KOPT-K1 (cell line): ENCODE results near the gene CYTH2.
"Not testable (repeated sequence)": the region's sequence is repeated elsewhere in the genome, so short reads cannot be mapped to it uniquely, and the experiment has no call there.

Experiments used
- H3K27ac ChIP-seq: fragments of 200-600 bp; sonication (generic); 2 replicates; pipeline ENCODE4 v1.5.1; 2016; ENCODE audit warnings: antibody characterized with exemption, mild to moderate bottlenecking, low read depth, low read length; ENCODE audit not compliant: poor library complexity, severe bottlenecking
- H3K36me3 ChIP-seq: fragments of 200-600 bp; sonication (generic); 2 replicates; pipeline ENCODE4 v1.5.1; 2017; ENCODE audit warnings: antibody characterized with exemption, mild to moderate bottlenecking, low read length, moderate library complexity; ENCODE audit not compliant: insufficient read depth
- H3K9me3 ChIP-seq: fragments of 200-600 bp; sonication (generic); 2 replicates; pipeline ENCODE4 v1.5.1; 2017; ENCODE audit warnings: antibody characterized with exemption, low read length, mild to moderate bottlenecking; ENCODE audit not compliant: insufficient read depth, poor library complexity, severe bottlenecking

Gene CYTH2

DNA sequence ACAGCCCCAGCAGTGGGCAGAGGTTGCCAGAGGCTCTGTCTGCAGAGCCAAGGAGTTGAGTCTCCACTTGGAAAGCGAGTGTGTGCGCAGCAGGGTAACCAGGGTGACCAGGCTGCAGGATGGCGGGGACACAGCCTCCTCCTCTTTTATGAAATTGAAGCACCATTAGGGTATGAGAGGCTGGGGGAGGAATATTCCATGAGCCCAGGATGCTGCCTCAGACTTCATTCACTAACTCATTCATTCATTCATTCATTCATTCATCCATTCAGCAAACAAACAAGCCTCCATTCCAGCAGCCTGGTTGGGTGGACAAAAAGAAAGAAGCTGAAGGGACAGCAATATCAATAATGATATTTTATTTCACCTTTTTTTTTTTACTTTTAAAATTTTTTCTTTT is 49.0 kb downstream of the CYTH2 start:
- Histone ChIP-seq H3K36me3 (no peaks in the 10 kb centered on the region), H3K9me3 (no peaks in the 10 kb centered on the region), H3K27ac (no peak overlapping the region)

DNA sequence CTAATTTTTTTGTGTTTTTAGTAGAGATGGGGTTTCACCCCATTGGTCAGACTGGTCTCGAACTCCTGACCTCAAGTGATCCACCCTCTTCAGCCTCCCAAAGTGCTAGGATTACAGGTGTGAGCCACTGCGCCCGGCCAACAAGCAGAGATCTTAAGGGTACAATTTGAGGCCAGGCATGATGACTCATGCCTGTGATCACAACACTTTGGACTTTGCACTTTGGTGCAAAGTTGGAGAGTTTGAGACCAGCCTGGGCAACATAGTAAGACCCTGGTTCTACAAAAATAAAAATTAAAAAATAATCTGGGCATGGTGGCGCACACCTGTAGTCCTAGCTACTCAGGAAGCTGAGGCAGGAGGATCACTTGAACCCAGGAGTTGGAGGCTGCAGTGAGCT is 50.3 kb downstream of the CYTH2 start:
- H3K36me3 ChIP-seq, H3K27ac ChIP-seq: not testable (repeated sequence)

DNA sequence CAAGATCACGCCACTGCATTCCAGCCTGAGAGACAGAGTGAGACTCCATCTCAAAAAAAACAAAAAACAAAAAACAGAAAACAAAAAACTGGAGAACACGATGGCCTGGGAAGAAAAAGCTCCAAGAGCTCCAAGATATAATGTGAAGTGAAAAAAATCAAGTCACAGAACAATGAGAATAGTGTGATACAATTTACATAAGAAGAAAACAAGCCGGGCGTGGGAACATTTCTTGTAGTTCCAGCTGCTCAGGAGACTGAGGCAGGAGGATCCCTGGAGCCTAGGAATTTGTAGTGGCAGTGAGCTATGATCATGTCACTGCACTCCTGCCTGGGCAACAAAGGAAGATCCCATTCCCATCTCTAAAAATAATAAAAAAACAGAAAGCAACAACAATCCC is 51.0 kb downstream of the CYTH2 start:
- H3K36me3 ChIP-seq, result no peaks in the 10 kb centered on the region
- peaks cover 5% of the 10 kb centered on the region for H3K9me3 ChIP-seq
- H3K27ac ChIP-seq, result no peak overlapping the region

More for the DNA sequence above, 50.3 kb downstream of the CYTH2 start:
- H3K9me3 ChIP-seq, result not testable (repeated sequence)

DNA sequence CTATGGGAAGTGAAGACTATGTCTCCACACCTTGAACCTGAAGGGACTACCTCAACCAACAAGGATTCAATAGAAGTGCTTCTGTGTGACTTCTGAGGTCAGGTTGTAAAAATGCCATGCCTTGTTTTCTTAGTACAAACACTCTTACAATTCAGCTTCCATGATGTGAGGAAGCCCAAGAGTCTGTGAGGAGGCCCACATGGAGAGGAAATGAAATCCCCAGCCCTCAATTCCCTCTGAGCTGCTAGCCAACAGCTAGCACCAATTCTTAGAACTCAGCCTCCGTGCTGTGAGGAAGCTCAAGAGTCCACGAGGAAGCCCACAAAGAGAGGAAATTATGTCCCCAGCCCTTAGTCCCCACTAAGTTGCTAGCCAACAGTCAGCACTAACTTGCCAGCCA is 55.1 kb downstream of the CYTH2 start:
- H3K9me3 ChIP-seq, result peaks cover 29% of the 10 kb centered on the region
- H3K36me3 ChIP-seq, result no peaks in the 10 kb centered on the region
- H3K27ac ChIP-seq, result no peak overlapping the region

DNA sequence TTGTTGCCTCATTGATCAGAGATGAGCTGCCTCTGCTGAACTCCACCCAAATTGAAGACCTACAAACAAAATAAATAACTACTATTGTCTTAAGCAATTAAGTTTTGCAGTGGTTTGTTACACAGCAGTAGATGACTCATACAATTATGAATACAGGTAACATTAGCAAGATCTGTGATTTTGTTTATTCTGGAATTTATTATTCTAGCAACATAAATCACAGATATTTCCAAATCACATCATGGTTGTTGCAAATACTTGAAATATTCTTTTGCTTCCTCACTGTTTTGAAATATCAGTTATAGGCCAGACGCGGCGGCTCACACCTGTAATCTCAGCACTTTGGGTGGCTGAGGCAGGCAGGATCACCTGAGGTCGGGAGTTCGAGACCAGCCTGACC is 55.6 kb downstream of the CYTH2 start:
- H3K27ac ChIP-seq, result no peak overlapping the region
- H3K36me3 ChIP-seq, result no peaks in the 10 kb centered on the region
- peaks cover 33% of the 10 kb centered on the region for H3K9me3 ChIP-seq

DNA sequence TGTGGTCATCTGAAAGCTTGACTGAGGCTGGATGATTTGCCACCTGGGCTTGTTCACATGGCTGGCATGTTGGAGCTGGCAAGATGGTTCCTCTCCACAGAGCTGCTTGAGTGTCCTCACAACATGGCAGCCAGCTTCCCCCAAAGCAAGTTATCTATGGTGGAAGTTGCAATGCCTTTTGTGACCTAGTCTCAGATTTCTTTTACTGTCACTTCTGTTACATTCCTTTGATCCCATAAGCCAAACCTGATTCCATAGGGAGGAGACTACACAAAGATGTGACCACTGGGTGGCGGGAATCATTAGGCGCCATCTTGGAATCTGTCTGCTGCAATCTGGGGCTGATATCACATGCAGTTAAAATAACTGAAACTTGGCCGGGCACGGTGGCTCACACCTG is 60.0 kb downstream of the CYTH2 start:
- H3K9me3 ChIP-seq, result peaks cover 32% of the 10 kb centered on the region
- no peaks in the 10 kb centered on the region for H3K36me3 ChIP-seq
- no peak overlapping the region for H3K27ac ChIP-seq

DNA sequence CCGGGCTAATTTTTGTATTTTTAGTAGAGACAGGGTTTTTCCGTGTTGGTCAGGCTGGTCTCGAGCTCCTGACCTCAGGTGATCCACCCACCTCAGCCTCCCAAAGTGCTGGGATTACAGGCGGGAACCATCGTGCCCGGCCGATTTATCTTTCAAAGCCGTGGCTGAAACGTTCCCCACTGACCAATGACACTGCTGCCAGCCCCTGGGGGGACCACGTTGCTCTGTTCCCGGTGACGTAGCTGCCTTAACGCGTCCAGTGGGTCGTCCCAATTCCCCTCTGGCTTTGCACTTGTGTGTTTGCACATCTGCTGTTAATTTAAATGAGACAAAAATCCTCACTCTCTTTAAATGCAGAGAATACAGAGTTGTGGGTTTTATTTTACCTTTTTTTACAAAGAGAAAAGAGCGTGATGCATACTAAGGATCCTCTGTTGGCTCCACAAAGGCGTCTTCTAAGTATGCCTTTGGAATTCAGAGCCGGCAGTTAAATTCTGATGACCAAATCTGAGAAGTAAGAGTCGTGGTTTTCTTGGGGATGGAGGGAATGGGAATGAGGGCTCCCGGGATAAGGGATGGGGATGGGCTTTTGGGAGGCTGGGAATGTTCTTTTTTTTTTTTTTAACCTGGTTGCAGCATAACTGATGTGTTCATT is 61.0 kb downstream of the CYTH2 start:
- H3K36me3 ChIP-seq, result no peaks in the 10 kb centered on the region
- no peak overlapping the region for H3K27ac ChIP-seq
- H3K9me3 ChIP-seq, result peaks cover 29% of the 10 kb centered on the region

DNA sequence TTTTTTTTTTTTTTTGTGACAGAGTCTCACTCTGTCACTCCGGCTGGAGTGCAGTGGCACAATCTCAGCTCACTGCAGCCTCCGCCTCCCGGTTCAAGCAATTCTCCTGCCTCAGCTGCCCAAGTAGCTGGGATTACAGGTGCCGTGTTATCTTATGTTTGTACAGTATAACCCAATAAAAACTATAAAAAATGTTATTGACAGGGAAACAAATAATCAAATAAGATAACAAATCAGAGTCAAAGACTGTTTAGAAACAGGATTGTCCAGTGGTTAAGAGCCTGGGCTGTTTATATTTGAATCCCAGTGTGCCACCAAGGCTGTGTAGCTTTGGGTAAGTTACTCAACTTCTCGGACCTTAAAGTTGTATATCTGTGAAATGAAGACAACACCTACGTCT is 61.6 kb downstream of the CYTH2 start:
- Histone ChIP-seq H3K9me3 (peaks cover 29% of the 10 kb centered on the region), H3K36me3 (no peaks in the 10 kb centered on the region), H3K27ac (no peak overlapping the region)
